HUES64 (cell line): Measurements from ENCODE around the gene DACT2. TPM values are rescaled to one million over a fixed set of nuclear protein-coding genes. Genes with fewer than 3 reads are reported as not detected.
A peak's percentile ranks its signal among the peaks of the same experiment; 100 is the strongest.

Source experiments
- H3K27ac ChIP-seq: 2 replicates; pipeline ENCODE4 v1.7.0; 2013; ENCODE audit warnings: low read depth, low read length, inconsistent platforms
- H3K27me3 ChIP-seq: 2 replicates; pipeline ENCODE4 v1.6.1; 2013; ENCODE audit warnings: mild to moderate bottlenecking, low read length; ENCODE audit not compliant: insufficient read depth
- H3K36me3 ChIP-seq: 2 replicates; pipeline ENCODE4 v1.6.1; 2013; ENCODE audit warnings: mild to moderate bottlenecking, low read length; ENCODE audit not compliant: insufficient read depth
- H3K4me1 ChIP-seq: 2 replicates; pipeline ENCODE4 v1.6.1; 2013; ENCODE audit warnings: mild to moderate bottlenecking, low read length, moderate library complexity; ENCODE audit not compliant: insufficient read depth
- H3K4me3 ChIP-seq: 2 replicates; pipeline ENCODE4 v1.5.1; 2013; ENCODE audit warnings: mild to moderate bottlenecking, low read length, moderate library complexity
- H3K9ac ChIP-seq: 2 replicates; pipeline ENCODE4 v1.6.1; 2013; ENCODE audit warnings: mild to moderate bottlenecking, low read depth, low read length
- H3K9me3 ChIP-seq: 2 replicates; pipeline ENCODE4 v1.6.1; 2013; ENCODE audit warnings: low read depth, low read length; ENCODE audit not compliant: insufficient read depth
- WGBS: fragments of 150-250, 120-280 bp; methylation state at CpG from one replicate; pipeline ENCODE4 v1.1.7; 2013; ENCODE audit warnings: missing lambda C conversion rate; 5-methylcytosine and 5-hydroxymethylcytosine counted together
- polyA plus RNA-seq, 2 experiments: library from polyadenylated mRNA; stranded (reverse); fragments of 50-300 nt; gene quantifications; one replicate each; pipeline ENCODE4 v1.2.3, GENCODE V29; 2013

The DACT2 gene
- polyA plus RNA-seq (2013, experiment 1 of 2) = 1.2 TPM
- polyA plus RNA-seq (2013, experiment 2 of 2) = 1.7 TPM

- Histone ChIP-seq H3K9ac (peak within 1 kb of the TSS; percentile 74), H3K4me1 (peaks cover 16% of the 10 kb centered on the region), H3K27me3 (peaks cover 36% of the 10 kb centered on the region), H3K27ac (no peak within 1 kb of the TSS), H3K9me3 (peaks cover 8% of the 10 kb centered on the region), H3K4me3 (peak within 1 kb of the TSS; percentile 66), H3K36me3 (no peaks in the 10 kb centered on the region)
- WGBS = under 1% methylated on average over 92 of the region's 92 CpGs
Measured at GRCh38 chr6:168319279-168320111, at the start of gene DACT2. DACT2 (minus strand) TSS chr6:168319777; CDS start chr6:168319633, 144 bp downstream.

- WGBS = 89% methylated on average over 7 of the region's 7 CpGs
- no peaks in the 10 kb centered on the region for H3K4me1 ChIP-seq
- no peak overlapping the region for H3K4me3 ChIP-seq
- H3K9ac ChIP-seq = no peak overlapping the region
- no peaks in the 10 kb centered on the region for H3K9me3 ChIP-seq
- no peaks in the 10 kb centered on the region for H3K27me3 ChIP-seq
- no peak overlapping the region for H3K27ac ChIP-seq
- H3K36me3 ChIP-seq = no peaks in the 10 kb centered on the region
Measured at GRCh38 chr6:168368936-168369335, 49.4 kb upstream of the DACT2 start.

- 92% methylated on average over 12 of the region's 12 CpGs for WGBS
- Histone ChIP-seq H3K27me3 (no peaks in the 10 kb centered on the region), H3K27ac (no peak overlapping the region), H3K4me3 (no peak overlapping the region), H3K9ac (no peak overlapping the region), H3K4me1 (no peaks in the 10 kb centered on the region), H3K36me3 (no peaks in the 10 kb centered on the region), H3K9me3 (no peaks in the 10 kb centered on the region)
Measured at GRCh38 chr6:168368066-168368820, 48.7 kb upstream of the DACT2 start.

DNA sequence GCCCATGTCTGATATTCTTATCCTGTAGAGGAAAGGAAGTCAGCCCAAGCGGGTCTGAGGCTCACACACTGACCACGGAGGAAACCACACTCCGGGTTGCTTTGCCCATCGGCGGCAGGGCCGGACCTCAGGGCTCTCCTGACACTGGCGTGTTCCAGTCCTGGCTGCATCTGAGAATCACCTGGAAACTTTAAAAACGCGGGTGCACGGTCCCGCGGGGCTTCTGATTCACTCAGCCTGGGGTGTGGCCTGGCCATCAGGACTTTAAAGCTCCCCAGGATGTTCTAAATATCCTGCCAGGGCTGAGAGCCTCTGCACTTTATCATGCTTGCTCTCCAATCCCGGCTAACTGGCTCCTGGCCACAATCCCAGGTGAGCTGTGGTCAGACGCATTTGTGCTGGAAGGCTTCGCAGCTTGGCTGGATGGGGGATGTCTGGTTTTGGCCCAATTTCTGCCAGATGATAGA lies 47.7 kb upstream of the DACT2 start:
- Histone ChIP-seq H3K9me3 (no peaks in the 10 kb centered on the region), H3K4me1 (no peaks in the 10 kb centered on the region), H3K9ac (no peak overlapping the region), H3K4me3 (no peak overlapping the region), H3K27me3 (no peaks in the 10 kb centered on the region), H3K36me3 (no peaks in the 10 kb centered on the region), H3K27ac (no peak overlapping the region)
- 95% methylated on average over 15 of the region's 15 CpGs for WGBS

GRCh38 chr6:168366473-168366872 lies 46.9 kb upstream of the DACT2 start:
- no peak overlapping the region for H3K4me3 ChIP-seq
- H3K9me3 ChIP-seq = 0 out of 2 replicates have a peak, but pooled peaks cover under 1% of the 10 kb centered on the region
- H3K36me3 ChIP-seq = no peaks in the 10 kb centered on the region
- no peaks in the 10 kb centered on the region for H3K4me1 ChIP-seq
- H3K27me3 ChIP-seq = no peaks in the 10 kb centered on the region
- H3K27ac ChIP-seq = no peak overlapping the region
- WGBS = 96% methylated on average over 9 of the region's 9 CpGs
- no peak overlapping the region for H3K9ac ChIP-seq

GRCh38 chr6:168365422-168366165 lies 46.0 kb upstream of the DACT2 start:
- no peaks in the 10 kb centered on the region for H3K27me3 ChIP-seq
- 94% methylated on average over 24 of the region's 24 CpGs for WGBS

DNA sequence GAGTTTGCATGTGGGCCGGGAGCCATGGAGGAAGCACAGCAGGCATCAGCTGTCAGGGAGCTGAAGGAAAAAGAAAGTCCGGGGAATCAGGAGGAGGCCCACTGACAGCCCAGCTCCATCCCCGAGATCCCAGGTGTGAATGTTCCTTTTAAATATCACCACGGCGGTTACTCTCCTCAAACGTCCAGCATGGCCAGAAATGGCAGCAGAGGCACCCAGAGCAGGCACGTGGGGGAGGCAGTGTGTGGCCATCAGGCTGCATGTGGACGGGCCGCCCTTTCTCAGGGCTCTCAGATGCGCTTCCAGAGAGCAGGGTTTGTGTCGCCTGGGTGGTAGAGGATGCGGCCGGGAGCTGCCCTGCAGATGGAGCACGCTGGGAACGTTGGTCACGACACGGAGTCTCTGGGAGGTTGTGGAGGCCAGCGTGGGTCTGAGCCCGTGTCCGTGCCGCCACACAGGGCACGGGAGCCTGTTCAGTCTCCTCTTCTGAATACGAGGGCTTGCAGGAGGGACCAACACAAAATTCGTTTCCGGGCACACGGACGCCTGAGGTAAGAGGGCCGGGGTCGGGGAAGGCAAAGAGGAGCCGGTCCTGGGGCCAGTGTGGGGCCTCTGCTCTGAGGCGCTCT lies 45.3 kb upstream of the DACT2 start:
- Histone ChIP-seq H3K9me3 (0 out of 2 replicates have a peak, but pooled peaks cover 2% of the 10 kb centered on the region), H3K9ac (no peak overlapping the region), H3K4me3 (no peak overlapping the region), H3K36me3 (no peaks in the 10 kb centered on the region), H3K27me3 (no peaks in the 10 kb centered on the region), H3K4me1 (no peaks in the 10 kb centered on the region), H3K27ac (no peak overlapping the region)
- 92% methylated on average over 31 of the region's 31 CpGs for WGBS

More at GRCh38 chr6:168365422-168366165, 46.0 kb upstream of the DACT2 start:
- no peaks in the 10 kb centered on the region for H3K4me1 ChIP-seq
- H3K36me3 ChIP-seq = no peaks in the 10 kb centered on the region
- H3K27ac ChIP-seq = no peak overlapping the region
- no peak overlapping the region for H3K4me3 ChIP-seq
- no peak overlapping the region for H3K9ac ChIP-seq
- H3K9me3 ChIP-seq = 0 out of 2 replicates have a peak, but pooled peaks cover 2% of the 10 kb centered on the region

GRCh38 chr6:168363811-168364792 lies 44.5 kb upstream of the DACT2 start:
- Histone ChIP-seq H3K27me3 (no peaks in the 10 kb centered on the region), H3K4me1 (no peaks in the 10 kb centered on the region), H3K9me3 (0 out of 2 replicates have a peak, but pooled peaks cover 2% of the 10 kb centered on the region), H3K27ac (no peak overlapping the region), H3K4me3 (no peak overlapping the region), H3K9ac (no peak overlapping the region), H3K36me3 (no peaks in the 10 kb centered on the region)
- 68% methylated on average over 13 of the region's 13 CpGs for WGBS

- Histone ChIP-seq H3K4me3 (no peak overlapping the region), H3K36me3 (no peaks in the 10 kb centered on the region), H3K27ac (no peak overlapping the region), H3K27me3 (no peaks in the 10 kb centered on the region), H3K9me3 (0 out of 2 replicates have a peak, but pooled peaks cover 2% of the 10 kb centered on the region), H3K9ac (no peak overlapping the region), H3K4me1 (no peaks in the 10 kb centered on the region)
- 82% methylated on average over 3 of the region's 3 CpGs for WGBS
Measured at GRCh38 chr6:168363302-168363701, 43.7 kb upstream of the DACT2 start.
